GM23338 (cell line): ENCODE measurements around the gene ADCYAP1R1. TPM values are rescaled to one million over a fixed set of nuclear protein-coding genes. Genes with fewer than 3 reads are reported as not detected.

Source experiments
- ATAC-seq: fragments of 200-7000 bp; cut with Tn5 transposase; 3 replicates; pipeline ENCODE4 v1.9.1; 2020
- DNase-seq: peaks from one replicate; pipeline ENCODE4 v3.0.0-alpha.2; 2015; ENCODE audit warnings: low spot score
- H2AFZ ChIP-seq: fragments of 200-600 bp; sonication (generic); 2 replicates; pipeline ENCODE4 v1.8.0; 2016; ENCODE audit warnings: antibody characterized with exemption, mild to moderate bottlenecking, moderate library complexity
- H3F3A ChIP-seq: fragments of 200-600 bp; sonication (generic); replicated peaks from 2 replicates; pipeline ENCODE4 v1.8.0; 2017; ENCODE audit warnings: antibody characterized with exemption, mixed run types, low read depth
- H3K27ac ChIP-seq: fragments of 200-600 bp; sonication (generic); 2 replicates; pipeline ENCODE4 v1.6.1; 2016; ENCODE audit warnings: low read depth
- H3K27me3 ChIP-seq: fragments of 200-600 bp; sonication (generic); 2 replicates; pipeline ENCODE4 v1.8.0; 2016; ENCODE audit warnings: mild to moderate bottlenecking, mixed run types, moderate library complexity; ENCODE audit not compliant: insufficient read depth
- H3K36me3 ChIP-seq: fragments of 200-600 bp; sonication (generic); 2 replicates; pipeline ENCODE4 v1.8.0; 2016; ENCODE audit warnings: mild to moderate bottlenecking; ENCODE audit not compliant: insufficient read depth
- H3K4me1 ChIP-seq: fragments of 200-600 bp; sonication (generic); 2 replicates; pipeline ENCODE4 v1.8.0; 2016; ENCODE audit warnings: mild to moderate bottlenecking, moderate library complexity; ENCODE audit not compliant: insufficient read depth
- H3K4me2 ChIP-seq: fragments of 200-600 bp; sonication (generic); 2 replicates; pipeline ENCODE4 v1.7.1; 2017; ENCODE audit warnings: mixed run types
- H3K4me3 ChIP-seq: fragments of 200-600 bp; sonication (generic); 2 replicates; pipeline ENCODE4 v1.6.1; 2016; ENCODE audit warnings: mixed run types
- H3K79me2 ChIP-seq: fragments of 200-600 bp; sonication (generic); replicated peaks from 2 replicates; pipeline ENCODE4 v1.8.0; 2017; ENCODE audit warnings: mild to moderate bottlenecking; ENCODE audit not compliant: insufficient read depth
- H3K9me2 ChIP-seq: fragments of 200-600 bp; sonication (generic); 2 replicates; pipeline ENCODE4 v1.8.0; 2017; ENCODE audit not compliant: insufficient read depth
- H4K20me1 ChIP-seq: fragments of 200-600 bp; sonication (generic); replicated peaks from 2 replicates; pipeline ENCODE4 v1.8.0; 2017; ENCODE audit warnings: mild to moderate bottlenecking; ENCODE audit not compliant: insufficient read depth
- H3K27ac Mint-ChIP-seq: 2 replicates; pipeline ENCODE4 v1.8.0; 2020; ENCODE audit warnings: inconsistent platforms, mild to moderate bottlenecking, moderate library complexity, mixed read lengths
- H3K27me3 Mint-ChIP-seq: 3 replicates; pipeline ENCODE4 v1.8.0; 2022; ENCODE audit warnings: low read depth, mild to moderate bottlenecking, moderate library complexity, mixed read lengths, inconsistent platforms; ENCODE audit not compliant: insufficient read depth, poor library complexity
- H3K36me3 Mint-ChIP-seq: 3 replicates; pipeline ENCODE4 v1.8.0; 2021; ENCODE audit warnings: low read depth, mild to moderate bottlenecking, inconsistent platforms, moderate library complexity, mixed read lengths
- H3K4me1 Mint-ChIP-seq: 3 replicates; pipeline ENCODE4 v1.8.0; 2020; ENCODE audit warnings: mild to moderate bottlenecking, inconsistent platforms, mixed read lengths
- H3K4me3 Mint-ChIP-seq: 3 replicates; pipeline ENCODE4 v1.8.0; 2021; ENCODE audit warnings: moderate library complexity, mild to moderate bottlenecking, inconsistent platforms, mixed read lengths
- H3K9me3 Mint-ChIP-seq: 3 replicates; pipeline ENCODE4 v1.8.0; 2020; ENCODE audit warnings: moderate library complexity, mild to moderate bottlenecking, inconsistent platforms, mixed read lengths
- CREB1 ChIP-seq: fragments of 250-450 bp; sonication (Bioruptor Pico); IDR thresholded peaks from 2 replicates; pipeline ENCODE4 v1.5.0; 2020; ENCODE audit warnings: low read depth, mild to moderate bottlenecking, moderate library complexity
- EZH2 ChIP-seq: fragments of 200-600 bp; sonication (generic); IDR thresholded peaks from one replicate; pipeline ENCODE4 v1.8.0; 2017; ENCODE audit warnings: antibody characterized with exemption, mild to moderate bottlenecking, low read depth; ENCODE audit not compliant: unreplicated experiment
- EZH2phosphoT487 ChIP-seq: fragments of 200-600 bp; sonication (generic); IDR thresholded peaks from one replicate; pipeline ENCODE4 v1.8.1; 2018; ENCODE audit warnings: antibody characterized with exemption; ENCODE audit not compliant: unreplicated experiment
- JUNB ChIP-seq: IDR thresholded peaks from one replicate; pipeline ENCODE4 v1.6.1; 2016; ENCODE audit warnings: antibody characterized with exemption; ENCODE audit not compliant: unreplicated experiment
- NANOG ChIP-seq: IDR thresholded peaks from 2 replicates; pipeline ENCODE4 v1.6.1; 2016; ENCODE audit warnings: antibody characterized with exemption, borderline replicate concordance
- POLR2AphosphoS5 ChIP-seq: IDR thresholded peaks from 2 replicates; pipeline ENCODE4 v1.6.1; 2016; ENCODE audit warnings: antibody characterized with exemption, low read depth
- STAT1 ChIP-seq: IDR thresholded peaks from one replicate; pipeline ENCODE4 v1.6.1; 2016; ENCODE audit warnings: antibody characterized with exemption; ENCODE audit not compliant: unreplicated experiment
- ZNF114 ChIP-seq: fragments of 250-450 bp; sonication (Bioruptor Pico); IDR thresholded peaks from 2 replicates; pipeline ENCODE4 v1.5.0; 2020; ENCODE audit warnings: mild to moderate bottlenecking, moderate library complexity
- ZNF331 ChIP-seq: fragments of 250-450 bp; sonication (Bioruptor Pico); IDR thresholded peaks from 2 replicates; pipeline ENCODE4 v1.5.0; 2020; ENCODE audit warnings: low read depth, mild to moderate bottlenecking, moderate library complexity
- polyA plus RNA-seq: library from polyadenylated mRNA; unstranded; fragments of >200 nt; fragmentation: Nextera tagmentation; extraction: Ambion mirVana; gene quantifications from 2 replicates; pipeline ENCODE4 v1.2.1, GENCODE V29; 2016
- total RNA-seq: library from RNA; depleted of rRNA; stranded (reverse); fragments of >200 nt; shearing (Covaris generic); gene quantifications from 2 replicates; pipeline ENCODE4 v1.2.3, GENCODE V29; 2014
- TF ChIP-seq, protein P1 (sequence below): IDR thresholded peaks from one replicate; pipeline ENCODE4 v1.6.1; 2018; ENCODE audit warnings: antibody characterized with exemption; ENCODE audit not compliant: unreplicated experiment
- TF ChIP-seq, protein P2 (sequence below), 2 experiments: fragments of 200-600 bp in 1 of 2; sonication (generic) in 1 of 2; conservative IDR thresholded peaks; 2 replicates each; pipeline versions ENCODE4 v1.5.1 to v1.6.1; 2016 to 2017; ENCODE audit warnings: antibody characterized with exemption in 2 of 2, low read depth in 2 of 2, mild to moderate bottlenecking in 2 of 2, moderate library complexity in 1 of 2
- TF ChIP-seq, protein P3 (sequence below): fragments of 250-450 bp; sonication (Bioruptor Pico); IDR thresholded peaks from 2 replicates; pipeline ENCODE4 v1.5.0; 2020; ENCODE audit warnings: mild to moderate bottlenecking, moderate library complexity
- TF ChIP-seq, protein P4 (sequence below): IDR thresholded peaks from 2 replicates; pipeline ENCODE4 v1.6.1; 2016; ENCODE audit warnings: antibody characterized with exemption

The ADCYAP1R1 gene
- total and polyA plus RNA-seq, 2 experiments from 2014 or later = 1.8 to 10.6 TPM

DNA sequence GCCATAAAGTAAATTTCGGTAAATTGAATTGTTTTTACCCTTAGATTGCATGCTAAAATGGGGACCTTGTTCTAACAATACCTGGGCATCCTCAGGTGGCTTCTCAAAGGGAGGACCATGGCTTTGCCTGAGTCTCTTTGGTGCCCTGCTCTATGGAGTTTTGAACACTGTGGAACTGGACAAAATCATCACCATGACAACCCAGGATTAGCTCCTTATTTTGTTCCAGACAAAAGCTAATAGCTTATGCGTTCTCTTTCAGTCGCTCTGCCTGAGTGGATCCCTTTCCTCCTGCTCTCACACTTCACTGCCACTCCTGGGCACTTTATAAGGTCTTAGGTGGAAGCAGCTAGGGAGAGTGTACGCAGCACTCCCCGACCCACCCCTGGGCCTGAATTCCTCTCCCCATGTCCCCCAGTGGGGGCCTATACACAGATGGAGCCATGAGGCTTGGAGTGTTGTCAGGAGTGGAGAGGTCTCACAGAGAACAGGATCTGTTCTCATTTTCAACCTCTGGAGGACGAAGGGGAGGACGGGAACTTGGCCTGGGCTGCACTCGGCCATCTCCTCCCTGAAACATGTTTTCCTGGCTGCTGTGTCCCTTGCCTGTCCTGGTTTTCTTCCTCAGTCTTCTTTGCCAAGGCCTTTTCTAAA lies 19.0 kb downstream of the ADCYAP1R1 start:
- Histone ChIP-seq H3K4me3 (no peak overlapping the region), H3K27me3 (no peaks in the 10 kb centered on the region), H4K20me1 (no peaks in the 10 kb centered on the region), H3K4me2 (no peak overlapping the region), H3K4me1 (no peaks in the 10 kb centered on the region), H3K9me2 (no peaks in the 10 kb centered on the region), H3K27ac (no peak overlapping the region), H3K79me2 (no peaks in the 10 kb centered on the region), H2AFZ (no peak overlapping the region), H3F3A (no peaks in the 10 kb centered on the region), H3K36me3 (no peaks in the 10 kb centered on the region)
- Mint-ChIP-seq H3K4me1 (peaks cover 11% of the 10 kb centered on the region), H3K9me3 (no peaks in the 10 kb centered on the region), H3K36me3 (peaks cover 19% of the 10 kb centered on the region), H3K4me3 (no peak overlapping the region), H3K27me3 (peaks cover 11% of the 10 kb centered on the region), H3K27ac (no peak overlapping the region)
- no peak for DNase-seq
- no peak for ATAC-seq
- TF ChIP-seq, protein P1, sequence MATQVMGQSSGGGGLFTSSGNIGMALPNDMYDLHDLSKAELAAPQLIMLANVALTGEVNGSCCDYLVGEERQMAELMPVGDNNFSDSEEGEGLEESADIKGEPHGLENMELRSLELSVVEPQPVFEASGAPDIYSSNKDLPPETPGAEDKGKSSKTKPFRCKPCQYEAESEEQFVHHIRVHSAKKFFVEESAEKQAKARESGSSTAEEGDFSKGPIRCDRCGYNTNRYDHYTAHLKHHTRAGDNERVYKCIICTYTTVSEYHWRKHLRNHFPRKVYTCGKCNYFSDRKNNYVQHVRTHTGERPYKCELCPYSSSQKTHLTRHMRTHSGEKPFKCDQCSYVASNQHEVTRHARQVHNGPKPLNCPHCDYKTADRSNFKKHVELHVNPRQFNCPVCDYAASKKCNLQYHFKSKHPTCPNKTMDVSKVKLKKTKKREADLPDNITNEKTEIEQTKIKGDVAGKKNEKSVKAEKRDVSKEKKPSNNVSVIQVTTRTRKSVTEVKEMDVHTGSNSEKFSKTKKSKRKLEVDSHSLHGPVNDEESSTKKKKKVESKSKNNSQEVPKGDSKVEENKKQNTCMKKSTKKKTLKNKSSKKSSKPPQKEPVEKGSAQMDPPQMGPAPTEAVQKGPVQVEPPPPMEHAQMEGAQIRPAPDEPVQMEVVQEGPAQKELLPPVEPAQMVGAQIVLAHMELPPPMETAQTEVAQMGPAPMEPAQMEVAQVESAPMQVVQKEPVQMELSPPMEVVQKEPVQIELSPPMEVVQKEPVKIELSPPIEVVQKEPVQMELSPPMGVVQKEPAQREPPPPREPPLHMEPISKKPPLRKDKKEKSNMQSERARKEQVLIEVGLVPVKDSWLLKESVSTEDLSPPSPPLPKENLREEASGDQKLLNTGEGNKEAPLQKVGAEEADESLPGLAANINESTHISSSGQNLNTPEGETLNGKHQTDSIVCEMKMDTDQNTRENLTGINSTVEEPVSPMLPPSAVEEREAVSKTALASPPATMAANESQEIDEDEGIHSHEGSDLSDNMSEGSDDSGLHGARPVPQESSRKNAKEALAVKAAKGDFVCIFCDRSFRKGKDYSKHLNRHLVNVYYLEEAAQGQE = no peak
- TF ChIP-seq ZNF114 (CRISPR knock-in tag) (no peak), EZH2 (no peak), CREB1 (CRISPR knock-in tag) (no peak), STAT1 (no peak), POLR2AphosphoS5 (no peak), EZH2phosphoT487 (no peak), ZNF331 (CRISPR knock-in tag) (no peak), NANOG (no peak), JUNB (no peak)
- TF ChIP-seq, protein P2, sequence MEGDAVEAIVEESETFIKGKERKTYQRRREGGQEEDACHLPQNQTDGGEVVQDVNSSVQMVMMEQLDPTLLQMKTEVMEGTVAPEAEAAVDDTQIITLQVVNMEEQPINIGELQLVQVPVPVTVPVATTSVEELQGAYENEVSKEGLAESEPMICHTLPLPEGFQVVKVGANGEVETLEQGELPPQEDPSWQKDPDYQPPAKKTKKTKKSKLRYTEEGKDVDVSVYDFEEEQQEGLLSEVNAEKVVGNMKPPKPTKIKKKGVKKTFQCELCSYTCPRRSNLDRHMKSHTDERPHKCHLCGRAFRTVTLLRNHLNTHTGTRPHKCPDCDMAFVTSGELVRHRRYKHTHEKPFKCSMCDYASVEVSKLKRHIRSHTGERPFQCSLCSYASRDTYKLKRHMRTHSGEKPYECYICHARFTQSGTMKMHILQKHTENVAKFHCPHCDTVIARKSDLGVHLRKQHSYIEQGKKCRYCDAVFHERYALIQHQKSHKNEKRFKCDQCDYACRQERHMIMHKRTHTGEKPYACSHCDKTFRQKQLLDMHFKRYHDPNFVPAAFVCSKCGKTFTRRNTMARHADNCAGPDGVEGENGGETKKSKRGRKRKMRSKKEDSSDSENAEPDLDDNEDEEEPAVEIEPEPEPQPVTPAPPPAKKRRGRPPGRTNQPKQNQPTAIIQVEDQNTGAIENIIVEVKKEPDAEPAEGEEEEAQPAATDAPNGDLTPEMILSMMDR (conservative IDR thresholded peaks at IDR 0.05; ENCODE audit: low read depth in 2 of 2) = no peak
- TF ChIP-seq, protein P3, sequence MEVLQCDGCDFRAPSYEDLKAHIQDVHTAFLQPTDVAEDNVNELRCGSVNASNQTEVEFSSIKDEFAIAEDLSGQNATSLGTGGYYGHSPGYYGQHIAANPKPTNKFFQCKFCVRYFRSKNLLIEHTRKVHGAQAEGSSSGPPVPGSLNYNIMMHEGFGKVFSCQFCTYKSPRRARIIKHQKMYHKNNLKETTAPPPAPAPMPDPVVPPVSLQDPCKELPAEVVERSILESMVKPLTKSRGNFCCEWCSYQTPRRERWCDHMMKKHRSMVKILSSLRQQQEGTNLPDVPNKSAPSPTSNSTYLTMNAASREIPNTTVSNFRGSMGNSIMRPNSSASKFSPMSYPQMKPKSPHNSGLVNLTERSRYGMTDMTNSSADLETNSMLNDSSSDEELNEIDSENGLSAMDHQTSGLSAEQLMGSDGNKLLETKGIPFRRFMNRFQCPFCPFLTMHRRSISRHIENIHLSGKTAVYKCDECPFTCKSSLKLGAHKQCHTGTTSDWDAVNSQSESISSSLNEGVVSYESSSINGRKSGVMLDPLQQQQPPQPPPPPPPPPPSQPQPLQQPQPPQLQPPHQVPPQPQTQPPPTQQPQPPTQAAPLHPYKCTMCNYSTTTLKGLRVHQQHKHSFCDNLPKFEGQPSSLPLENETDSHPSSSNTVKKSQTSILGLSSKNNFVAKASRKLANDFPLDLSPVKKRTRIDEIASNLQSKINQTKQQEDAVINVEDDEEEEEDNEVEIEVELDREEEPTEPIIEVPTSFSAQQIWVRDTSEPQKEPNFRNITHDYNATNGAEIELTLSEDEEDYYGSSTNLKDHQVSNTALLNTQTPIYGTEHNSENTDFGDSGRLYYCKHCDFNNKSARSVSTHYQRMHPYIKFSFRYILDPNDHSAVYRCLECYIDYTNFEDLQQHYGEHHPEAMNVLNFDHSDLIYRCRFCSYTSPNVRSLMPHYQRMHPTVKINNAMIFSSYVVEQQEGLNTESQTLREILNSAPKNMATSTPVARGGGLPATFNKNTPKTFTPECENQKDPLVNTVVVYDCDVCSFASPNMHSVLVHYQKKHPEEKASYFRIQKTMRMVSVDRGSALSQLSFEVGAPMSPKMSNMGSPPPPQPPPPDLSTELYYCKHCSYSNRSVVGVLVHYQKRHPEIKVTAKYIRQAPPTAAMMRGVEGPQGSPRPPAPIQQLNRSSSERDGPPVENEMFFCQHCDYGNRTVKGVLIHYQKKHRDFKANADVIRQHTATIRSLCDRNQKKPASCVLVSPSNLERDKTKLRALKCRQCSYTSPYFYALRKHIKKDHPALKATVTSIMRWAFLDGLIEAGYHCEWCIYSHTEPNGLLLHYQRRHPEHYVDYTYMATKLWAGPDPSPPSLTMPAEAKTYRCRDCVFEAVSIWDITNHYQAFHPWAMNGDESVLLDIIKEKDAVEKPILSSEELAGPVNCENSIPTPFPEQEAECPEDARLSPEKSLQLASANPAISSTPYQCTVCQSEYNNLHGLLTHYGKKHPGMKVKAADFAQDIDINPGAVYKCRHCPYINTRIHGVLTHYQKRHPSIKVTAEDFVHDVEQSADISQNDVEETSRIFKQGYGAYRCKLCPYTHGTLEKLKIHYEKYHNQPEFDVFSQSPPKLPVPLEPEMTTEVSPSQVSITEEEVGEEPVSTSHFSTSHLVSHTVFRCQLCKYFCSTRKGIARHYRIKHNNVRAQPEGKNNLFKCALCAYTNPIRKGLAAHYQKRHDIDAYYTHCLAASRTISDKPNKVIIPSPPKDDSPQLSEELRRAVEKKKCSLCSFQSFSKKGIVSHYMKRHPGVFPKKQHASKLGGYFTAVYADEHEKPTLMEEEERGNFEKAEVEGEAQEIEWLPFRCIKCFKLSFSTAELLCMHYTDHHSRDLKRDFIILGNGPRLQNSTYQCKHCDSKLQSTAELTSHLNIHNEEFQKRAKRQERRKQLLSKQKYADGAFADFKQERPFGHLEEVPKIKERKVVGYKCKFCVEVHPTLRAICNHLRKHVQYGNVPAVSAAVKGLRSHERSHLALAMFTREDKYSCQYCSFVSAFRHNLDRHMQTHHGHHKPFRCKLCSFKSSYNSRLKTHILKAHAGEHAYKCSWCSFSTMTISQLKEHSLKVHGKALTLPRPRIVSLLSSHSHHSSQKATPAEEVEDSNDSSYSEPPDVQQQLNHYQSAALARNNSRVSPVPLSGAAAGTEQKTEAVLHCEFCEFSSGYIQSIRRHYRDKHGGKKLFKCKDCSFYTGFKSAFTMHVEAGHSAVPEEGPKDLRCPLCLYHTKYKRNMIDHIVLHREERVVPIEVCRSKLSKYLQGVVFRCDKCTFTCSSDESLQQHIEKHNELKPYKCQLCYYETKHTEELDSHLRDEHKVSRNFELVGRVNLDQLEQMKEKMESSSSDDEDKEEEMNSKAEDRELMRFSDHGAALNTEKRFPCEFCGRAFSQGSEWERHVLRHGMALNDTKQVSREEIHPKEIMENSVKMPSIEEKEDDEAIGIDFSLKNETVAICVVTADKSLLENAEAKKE (CRISPR knock-in tag) = no peak
- TF ChIP-seq, protein P4, sequence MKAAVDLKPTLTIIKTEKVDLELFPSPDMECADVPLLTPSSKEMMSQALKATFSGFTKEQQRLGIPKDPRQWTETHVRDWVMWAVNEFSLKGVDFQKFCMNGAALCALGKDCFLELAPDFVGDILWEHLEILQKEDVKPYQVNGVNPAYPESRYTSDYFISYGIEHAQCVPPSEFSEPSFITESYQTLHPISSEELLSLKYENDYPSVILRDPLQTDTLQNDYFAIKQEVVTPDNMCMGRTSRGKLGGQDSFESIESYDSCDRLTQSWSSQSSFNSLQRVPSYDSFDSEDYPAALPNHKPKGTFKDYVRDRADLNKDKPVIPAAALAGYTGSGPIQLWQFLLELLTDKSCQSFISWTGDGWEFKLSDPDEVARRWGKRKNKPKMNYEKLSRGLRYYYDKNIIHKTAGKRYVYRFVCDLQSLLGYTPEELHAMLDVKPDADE = no peak
